A549 treated with AZD9567 at 1 μM for 4 hours (cell line): Measurements from ENCODE around the gene TRAPPC10. TPM values are rescaled to one million over a fixed set of nuclear protein-coding genes. Genes with fewer than 3 reads are reported as not detected.

Source experiments
- total RNA-seq: library from RNA; stranded (reverse); fragments of 200-300 nt; extraction: Qiagen RNA extraction; gene quantifications from 5 replicates; pipeline ENCODE4 v1.2.3, GENCODE V29; 2022; ENCODE audit not compliant: insufficient read depth

The TRAPPC10 gene, protein sequence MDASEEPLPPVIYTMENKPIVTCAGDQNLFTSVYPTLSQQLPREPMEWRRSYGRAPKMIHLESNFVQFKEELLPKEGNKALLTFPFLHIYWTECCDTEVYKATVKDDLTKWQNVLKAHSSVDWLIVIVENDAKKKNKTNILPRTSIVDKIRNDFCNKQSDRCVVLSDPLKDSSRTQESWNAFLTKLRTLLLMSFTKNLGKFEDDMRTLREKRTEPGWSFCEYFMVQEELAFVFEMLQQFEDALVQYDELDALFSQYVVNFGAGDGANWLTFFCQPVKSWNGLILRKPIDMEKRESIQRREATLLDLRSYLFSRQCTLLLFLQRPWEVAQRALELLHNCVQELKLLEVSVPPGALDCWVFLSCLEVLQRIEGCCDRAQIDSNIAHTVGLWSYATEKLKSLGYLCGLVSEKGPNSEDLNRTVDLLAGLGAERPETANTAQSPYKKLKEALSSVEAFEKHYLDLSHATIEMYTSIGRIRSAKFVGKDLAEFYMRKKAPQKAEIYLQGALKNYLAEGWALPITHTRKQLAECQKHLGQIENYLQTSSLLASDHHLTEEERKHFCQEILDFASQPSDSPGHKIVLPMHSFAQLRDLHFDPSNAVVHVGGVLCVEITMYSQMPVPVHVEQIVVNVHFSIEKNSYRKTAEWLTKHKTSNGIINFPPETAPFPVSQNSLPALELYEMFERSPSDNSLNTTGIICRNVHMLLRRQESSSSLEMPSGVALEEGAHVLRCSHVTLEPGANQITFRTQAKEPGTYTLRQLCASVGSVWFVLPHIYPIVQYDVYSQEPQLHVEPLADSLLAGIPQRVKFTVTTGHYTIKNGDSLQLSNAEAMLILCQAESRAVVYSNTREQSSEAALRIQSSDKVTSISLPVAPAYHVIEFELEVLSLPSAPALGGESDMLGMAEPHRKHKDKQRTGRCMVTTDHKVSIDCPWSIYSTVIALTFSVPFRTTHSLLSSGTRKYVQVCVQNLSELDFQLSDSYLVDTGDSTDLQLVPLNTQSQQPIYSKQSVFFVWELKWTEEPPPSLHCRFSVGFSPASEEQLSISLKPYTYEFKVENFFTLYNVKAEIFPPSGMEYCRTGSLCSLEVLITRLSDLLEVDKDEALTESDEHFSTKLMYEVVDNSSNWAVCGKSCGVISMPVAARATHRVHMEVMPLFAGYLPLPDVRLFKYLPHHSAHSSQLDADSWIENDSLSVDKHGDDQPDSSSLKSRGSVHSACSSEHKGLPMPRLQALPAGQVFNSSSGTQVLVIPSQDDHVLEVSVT
- 13.4 to 18.1 TPM (median 17.8 TPM) in 5 replicates for total RNA-seq

DNA sequence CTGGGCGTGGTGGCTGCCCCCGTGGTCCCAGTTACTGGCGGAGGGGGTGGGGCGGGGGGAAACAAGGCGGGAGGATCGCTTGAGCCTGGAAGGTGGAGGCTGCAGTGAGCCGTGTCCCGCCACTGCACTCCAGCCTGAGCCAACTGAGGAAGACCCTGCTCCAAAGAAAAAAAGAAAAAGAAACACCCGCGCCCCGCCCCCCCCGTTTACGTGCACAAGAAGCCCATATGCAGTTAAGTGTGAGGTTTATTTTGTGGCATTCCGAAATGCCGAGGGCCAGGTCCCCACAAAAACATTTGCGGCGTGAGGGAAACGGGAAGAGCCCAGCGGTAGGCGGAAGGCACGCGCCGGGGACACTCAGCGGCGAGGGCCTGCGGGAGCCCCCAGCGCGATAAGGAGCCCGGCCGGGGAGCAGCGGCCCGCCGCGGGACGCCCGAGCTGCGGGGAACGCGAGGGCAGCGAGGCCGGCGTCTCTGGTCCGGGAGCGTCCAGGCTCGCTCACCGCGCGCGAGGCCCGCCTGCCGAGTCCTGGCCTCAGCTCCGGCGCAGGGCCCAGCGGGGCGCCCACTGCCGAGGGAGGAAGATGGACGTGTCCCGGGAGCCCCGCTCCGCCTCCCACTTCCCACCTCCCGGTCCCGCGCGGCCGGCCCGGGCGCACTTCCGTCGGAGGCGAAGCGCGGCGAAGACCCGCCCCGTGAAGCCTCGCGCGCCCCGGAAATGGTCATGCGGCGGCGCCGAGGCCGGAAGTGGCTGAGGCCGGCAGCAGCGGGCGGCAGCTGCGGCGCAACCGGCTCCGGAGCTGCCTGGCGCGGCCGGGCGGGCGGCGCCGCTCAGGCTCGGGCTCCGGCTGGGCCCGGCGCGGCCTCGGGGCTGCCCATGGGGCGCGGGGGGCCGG is at the start of gene TRAPPC10:
TSS of gene TRAPPC10 (plus strand) at position 731 of the 895 bp plus-strand sequence. CDS start 185 bp downstream, outside the sequence.

DNA sequence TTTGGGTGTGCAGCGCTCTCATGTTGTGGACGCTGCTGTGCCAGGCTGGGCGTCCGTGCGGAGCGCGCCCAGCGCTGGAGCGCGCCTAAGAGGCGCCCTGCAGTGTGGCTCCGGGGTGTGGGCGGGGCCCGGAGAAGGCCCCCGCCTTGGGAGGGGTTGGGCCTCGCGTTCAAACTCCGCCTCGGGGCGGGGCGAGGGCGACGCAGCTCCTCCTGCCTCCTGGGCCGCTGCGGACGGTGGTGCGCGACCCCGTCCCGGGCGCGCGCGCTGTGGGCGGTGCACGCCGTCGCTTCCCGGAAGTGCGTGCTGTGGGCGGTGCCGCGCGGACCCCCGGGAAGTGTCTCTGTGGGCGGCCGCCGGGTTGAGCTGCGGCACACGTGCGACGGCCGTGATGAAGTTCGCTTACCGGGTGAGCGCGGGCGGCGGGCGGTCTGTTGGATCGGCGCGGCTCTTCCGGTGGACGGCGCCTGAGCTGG is 95.0 kb downstream of the TRAPPC10 start, which contains the start of gene PWP2:
TSS of gene PWP2 (plus strand) at position 374 of the 476 bp plus-strand sequence. CDS start at position 392, 18 bp downstream.

Other genes with a start within 250 kb of the TRAPPC10 start
- 91.9 to 100 TPM (median 96.0 TPM) in 5 replicates for gene CSTB, start 236.0 kb upstream of the TRAPPC10 start, total RNA-seq
- 38.1 to 49.2 TPM (median 40.1 TPM) in 5 replicates for gene RRP1, start 222.7 kb upstream of the TRAPPC10 start, total RNA-seq
- gene AGPAT3, start 147.1 kb upstream of the TRAPPC10 start, total RNA-seq: 17.0 to 24.4 TPM (median 21.6 TPM) in 5 replicates
- gene PWP2, start 95.1 kb downstream of the TRAPPC10 start, total RNA-seq: 1.2 to 4.1 TPM (median 1.8 TPM) in 5 replicates
- gene GATD3, start 121.4 kb downstream of the TRAPPC10 start, total RNA-seq: 2.6 to 3.3 TPM (median 3.3 TPM) in 4 of 5 replicates, not detected in the other
- 2.4 to 5.0 TPM (median 4.7 TPM) in 5 replicates for gene ICOSLG, start 228.6 kb downstream of the TRAPPC10 start, total RNA-seq
- gene DNMT3L, start 249.6 kb downstream of the TRAPPC10 start, total RNA-seq: not detected in 5 replicates